Uterus (tissue), 4 donors: ENCODE measurements around the gene TCHHL1. TPM values are rescaled to one million over a fixed set of nuclear protein-coding genes. Genes with fewer than 3 reads are reported as not detected.

Experiments used
- DNase-seq, 2 donors: peaks; one replicate each; pipeline ENCODE4 v3.0.0-alpha.2; 2019 to 2020
- H3K27ac ChIP-seq, 2 donors: fragments of 200-600 bp; sonication (generic); 1 replicate in 1 of 2; 2 replicates in 1 of 2; pipeline ENCODE4 v1.5.1; 2016 to 2018
- H3K27me3 ChIP-seq, 2 donors: fragments of 200-600 bp; sonication (generic); one replicate each; pipeline ENCODE4 v1.5.1; 2018 to 2019; ENCODE audit warnings: control low read depth in 1 of 2
- H3K36me3 ChIP-seq, 2 donors: fragments of 200-600 bp; sonication (generic); one replicate each; pipeline ENCODE4 v1.5.1; 2019; ENCODE audit warnings: control low read depth in 1 of 2
- H3K4me1 ChIP-seq, 2 donors: fragments of 200-600 bp; sonication (generic); one replicate each; pipeline ENCODE4 v1.5.1; 2018 to 2019; ENCODE audit warnings: control low read depth in 1 of 2
- H3K4me3 ChIP-seq, 2 donors: fragments of 200-600 bp; sonication (generic); 1 replicate in 1 of 2; 2 replicates in 1 of 2; pipeline ENCODE4 v1.5.1; 2018 to 2019; ENCODE audit warnings: mild to moderate bottlenecking in 1 of 2
- H3K9me3 ChIP-seq, 2 donors: fragments of 200-600 bp; sonication (generic); one replicate each; pipeline ENCODE4 v1.5.1; 2019; ENCODE audit warnings: control low read depth in 1 of 2
- CTCF ChIP-seq, 4 experiments: fragments of 200-600 bp in 2 of 4; fragments of 450-650 bp in 2 of 4; sonication (generic) in 2 of 4; IDR thresholded peaks; one replicate each; pipeline ENCODE4 v1.5.1; 2016 to 2019; ENCODE audit warnings: antibody characterized with exemption in 4 of 4, mild to moderate bottlenecking in 2 of 4, moderate library complexity in 1 of 4
- POLR2A ChIP-seq, 2 donors: fragments of 450-650 bp; IDR thresholded peaks; one replicate each; pipeline ENCODE4 v1.6.1; 2016; ENCODE audit warnings: antibody characterized with exemption in 2 of 2, mild to moderate bottlenecking in 1 of 2, moderate library complexity in 1 of 2
- intact Hi-C: fragments of 100-400 bp; cut with DNase I; formaldehyde crosslinking; loops from one replicate; pipeline ENCODE4 v1.15.1; 2023; ENCODE audit warnings: low total_unique reads
- total RNA-seq, 4 donors: library from RNA; depleted of rRNA in 3 of 4; stranded (reverse); fragments of >200 nt in 3 of 4; gene quantifications; one replicate each; pipeline versions ENCODE4 v1.1.0 to v1.2.4, GENCODE V29; 2014 to 2023
- donor health status: DM: yes; HTN: yes; CAD: no.

The TCHHL1 gene
- total RNA-seq, 4 donors from 2014 or later: not detected

GRCh38 chr1:152047730-152048415 is 41.0 kb downstream of the TCHHL1 start:
- peak; percentile 85 to 93 for DNase-seq
- Histone ChIP-seq H3K9me3 (no peaks in the 10 kb centered on the region), H3K36me3 (no peaks in the 10 kb centered on the region), H3K4me3 (peak overlapping the region; percentile 9 to 11), H3K4me1 (peaks cover 5 to 15% of the 10 kb centered on the region in 2 donors), H3K27me3 (no peaks in the 10 kb centered on the region), H3K27ac (peak overlapping the region; percentile 92 to 96)
- intact Hi-C loops: no loop called here
- TF ChIP-seq CTCF (IDR thresholded peaks at IDR 0.05): peak; percentile 28 to 63 (median 52)
- peak; percentile 40 to 69 for TF ChIP-seq POLR2A (IDR thresholded peaks at IDR 0.05)

- H3K27ac ChIP-seq: peak overlapping the region; percentile 92 to 96
- no peaks in the 10 kb centered on the region for H3K27me3 ChIP-seq
- no peak for DNase-seq
- no peak for TF ChIP-seq CTCF (IDR thresholded peaks at IDR 0.05)
- TF ChIP-seq POLR2A (IDR thresholded peaks at IDR 0.05): no peak
- peaks cover 5 to 15% of the 10 kb centered on the region in 2 donors for H3K4me1 ChIP-seq
- no peaks in the 10 kb centered on the region for H3K36me3 ChIP-seq
- intact Hi-C loops: no loop called here
- H3K9me3 ChIP-seq: no peaks in the 10 kb centered on the region
- peak overlapping the region in 1 of 2 donors; percentile 9 for H3K4me3 ChIP-seq
Observed at GRCh38 chr1:152047413-152047729, 41.5 kb downstream of the TCHHL1 start.

GRCh38 chr1:152044386-152044785 is 44.5 kb downstream of the TCHHL1 start:
- no peak for DNase-seq
- Histone ChIP-seq H3K4me1 (peaks cover 5 to 15% of the 10 kb centered on the region in 2 donors), H3K9me3 (no peaks in the 10 kb centered on the region), H3K27me3 (no peaks in the 10 kb centered on the region), H3K27ac (no peak overlapping the region), H3K36me3 (no peaks in the 10 kb centered on the region), H3K4me3 (no peak overlapping the region)
- intact Hi-C loops: no loop called here
- TF ChIP-seq POLR2A (IDR thresholded peaks at IDR 0.05): no peak
- TF ChIP-seq CTCF (IDR thresholded peaks at IDR 0.05): no peak

GRCh38 chr1:152043870-152044269 is 45.0 kb downstream of the TCHHL1 start:
- TF ChIP-seq CTCF (IDR thresholded peaks at IDR 0.05) (no peak), POLR2A (IDR thresholded peaks at IDR 0.05) (no peak)
- no peak overlapping the region for H3K4me3 ChIP-seq
- intact Hi-C loops: no loop called here
- H3K9me3 ChIP-seq: no peaks in the 10 kb centered on the region
- no peaks in the 10 kb centered on the region for H3K36me3 ChIP-seq
- H3K27ac ChIP-seq: no peak overlapping the region
- no peaks in the 10 kb centered on the region for H3K27me3 ChIP-seq
- DNase-seq: no peak
- peaks cover 5 to 15% of the 10 kb centered on the region in 2 donors for H3K4me1 ChIP-seq

- Histone ChIP-seq H3K9me3 (no peaks in the 10 kb centered on the region), H3K4me1 (no peaks in the 10 kb centered on the region), H3K27me3 (no peaks in the 10 kb centered on the region), H3K4me3 (no peak overlapping the region), H3K27ac (no peak overlapping the region), H3K36me3 (no peaks in the 10 kb centered on the region)
- TF ChIP-seq POLR2A (IDR thresholded peaks at IDR 0.05) (no peak), CTCF (IDR thresholded peaks at IDR 0.05) (no peak)
- DNase-seq: no peak
- intact Hi-C loops: no loop called here
Observed at GRCh38 chr1:152042030-152042429, 46.8 kb downstream of the TCHHL1 start.
